Peyer's patch (tissue), 4 donors: Measurements from ENCODE around the gene HAO2. TPM values are rescaled to one million over a fixed set of nuclear protein-coding genes. Genes with fewer than 3 reads are reported as not detected.

ENCODE experiments used
- DNase-seq, 3 donors: peaks; one replicate each; pipeline ENCODE4 v3.0.0-alpha.2; 2017 to 2019
- H3K27ac ChIP-seq, 4 donors: fragments of 200-600 bp; sonication (generic); one replicate each; pipeline ENCODE4 v1.5.1; 2016 to 2019
- H3K27me3 ChIP-seq, 2 donors: fragments of 200-600 bp; sonication (generic); one replicate each; pipeline ENCODE4 v1.5.1; 2019
- H3K36me3 ChIP-seq, 3 donors: fragments of 200-600 bp; sonication (generic); one replicate each; pipeline ENCODE4 v1.5.1; 2016 to 2019
- H3K4me1 ChIP-seq, 4 donors: fragments of 200-600 bp; sonication (generic); one replicate each; pipeline ENCODE4 v1.5.1; 2016 to 2019
- H3K4me3 ChIP-seq, 4 donors: fragments of 200-600 bp; sonication (generic); 1 replicate in 3 of 4; 2 replicates in 1 of 4; pipeline ENCODE4 v1.5.1; 2016 to 2019; ENCODE audit warnings: mild to moderate bottlenecking in 1 of 4
- H3K9me3 ChIP-seq, 4 donors: fragments of 200-600 bp; sonication (generic); one replicate each; pipeline ENCODE4 v1.5.1; 2016 to 2019; ENCODE audit warnings: mild to moderate bottlenecking in 1 of 4
- POLR2A ChIP-seq, 2 donors: fragments of 450-650 bp; IDR thresholded peaks; one replicate each; pipeline ENCODE4 v1.5.1; 2017; ENCODE audit warnings: antibody characterized with exemption in 2 of 2, mild to moderate bottlenecking in 2 of 2, moderate library complexity in 2 of 2
- total RNA-seq, 4 donors: library from RNA; depleted of rRNA; stranded (reverse); fragments of >200 nt; gene quantifications; one replicate each; pipeline ENCODE4 v1.1.0, GENCODE V29; 2016
- TF ChIP-seq, protein P1 (sequence below), 6 experiments: fragments of 450-650 bp in 4 of 6; fragments of 200-600 bp in 2 of 6; sonication (generic) in 1 of 6; IDR thresholded peaks; one replicate each; pipeline ENCODE4 v1.5.1; 2017 to 2019; ENCODE audit warnings: antibody characterized with exemption in 6 of 6, mild to moderate bottlenecking in 3 of 6, moderate library complexity in 1 of 6

Gene HAO2
- total RNA-seq, 4 donors from 2014 or later, result 0.76 TPM; not detected in 3

DNA sequence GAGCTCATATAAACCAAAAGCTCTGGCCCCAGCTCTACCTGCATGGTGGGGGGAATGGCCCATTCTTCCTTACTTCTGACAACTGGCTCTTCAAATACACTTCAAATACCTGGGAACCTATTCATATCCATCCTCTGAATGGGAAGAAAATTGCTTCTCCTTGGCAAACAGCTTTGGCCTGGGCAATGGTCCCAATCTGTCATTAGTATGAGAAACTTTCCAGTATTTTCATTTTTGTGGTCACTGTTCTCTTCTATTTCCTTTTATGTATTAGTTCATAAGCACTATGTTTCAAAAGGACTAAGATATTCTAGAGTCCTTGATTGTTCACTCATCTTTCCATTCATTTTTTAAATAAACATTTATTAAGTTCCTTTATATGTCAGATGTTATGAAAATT lies 41.1 kb downstream of the HAO2 start:
- no peaks in the 10 kb centered on the region for H3K27me3 ChIP-seq
- DNase-seq, result no peak
- H3K4me1 ChIP-seq, result no peaks in the 10 kb centered on the region
- no peaks in the 10 kb centered on the region for H3K36me3 ChIP-seq
- peaks cover 0 to 6% (median 0%) of the 10 kb centered on the region in 4 donors for H3K9me3 ChIP-seq
- H3K27ac ChIP-seq, result no peak overlapping the region
- H3K4me3 ChIP-seq, result no peak overlapping the region
- TF ChIP-seq POLR2A (IDR thresholded peaks at IDR 0.05), result no peak

DNA sequence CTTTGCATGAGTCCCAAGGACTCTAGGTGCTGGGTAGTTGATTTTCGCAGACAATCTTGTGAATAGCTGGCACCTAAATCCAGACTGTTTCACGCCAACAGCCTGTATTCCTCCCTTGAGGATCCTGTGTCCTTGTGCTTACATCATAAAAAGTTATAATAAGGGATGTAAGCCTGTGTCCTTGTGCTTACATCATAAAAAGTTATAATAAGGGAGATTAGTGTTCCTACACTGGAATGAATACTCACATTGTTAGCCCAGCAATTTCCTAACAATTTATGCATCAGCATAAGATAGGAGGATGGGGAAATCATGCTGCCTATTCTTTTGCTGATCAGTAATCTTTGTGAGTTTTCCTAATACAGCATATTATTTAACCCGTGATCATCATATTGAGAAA lies 42.4 kb downstream of the HAO2 start:
- DNase-seq, result no peak
- peaks cover 0 to 6% (median 0%) of the 10 kb centered on the region in 4 donors for H3K9me3 ChIP-seq
- no peaks in the 10 kb centered on the region for H3K27me3 ChIP-seq
- no peaks in the 10 kb centered on the region for H3K4me1 ChIP-seq
- H3K4me3 ChIP-seq, result no peak overlapping the region
- H3K27ac ChIP-seq, result no peak overlapping the region
- TF ChIP-seq, protein P1, sequence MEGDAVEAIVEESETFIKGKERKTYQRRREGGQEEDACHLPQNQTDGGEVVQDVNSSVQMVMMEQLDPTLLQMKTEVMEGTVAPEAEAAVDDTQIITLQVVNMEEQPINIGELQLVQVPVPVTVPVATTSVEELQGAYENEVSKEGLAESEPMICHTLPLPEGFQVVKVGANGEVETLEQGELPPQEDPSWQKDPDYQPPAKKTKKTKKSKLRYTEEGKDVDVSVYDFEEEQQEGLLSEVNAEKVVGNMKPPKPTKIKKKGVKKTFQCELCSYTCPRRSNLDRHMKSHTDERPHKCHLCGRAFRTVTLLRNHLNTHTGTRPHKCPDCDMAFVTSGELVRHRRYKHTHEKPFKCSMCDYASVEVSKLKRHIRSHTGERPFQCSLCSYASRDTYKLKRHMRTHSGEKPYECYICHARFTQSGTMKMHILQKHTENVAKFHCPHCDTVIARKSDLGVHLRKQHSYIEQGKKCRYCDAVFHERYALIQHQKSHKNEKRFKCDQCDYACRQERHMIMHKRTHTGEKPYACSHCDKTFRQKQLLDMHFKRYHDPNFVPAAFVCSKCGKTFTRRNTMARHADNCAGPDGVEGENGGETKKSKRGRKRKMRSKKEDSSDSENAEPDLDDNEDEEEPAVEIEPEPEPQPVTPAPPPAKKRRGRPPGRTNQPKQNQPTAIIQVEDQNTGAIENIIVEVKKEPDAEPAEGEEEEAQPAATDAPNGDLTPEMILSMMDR (IDR thresholded peaks at IDR 0.05), result no peak
- TF ChIP-seq POLR2A (IDR thresholded peaks at IDR 0.05), result no peak
- no peaks in the 10 kb centered on the region for H3K36me3 ChIP-seq

DNA sequence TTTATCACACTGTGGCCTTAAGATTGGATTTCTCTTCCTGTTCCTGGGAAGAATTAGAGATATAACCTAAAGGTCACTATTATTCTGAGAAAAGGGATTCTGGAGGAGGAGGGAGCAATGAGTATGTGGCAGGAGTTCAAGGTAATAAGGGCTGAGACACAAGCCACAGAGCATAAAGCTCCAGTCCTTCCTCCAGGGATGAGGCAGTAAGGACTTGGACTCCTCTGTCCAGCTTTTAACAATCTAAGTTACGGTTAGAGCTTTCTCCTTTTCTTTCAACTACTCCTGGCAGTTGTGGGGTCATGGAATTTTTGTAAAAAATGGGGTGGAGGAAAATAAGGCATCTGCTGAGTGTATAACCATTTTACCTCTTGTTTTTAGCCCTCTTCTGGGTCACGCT lies 46.4 kb downstream of the HAO2 start, which contains the start of gene HSD3B2:
Gene HSD3B2, plus strand, starts transcription at position 201 of the 400 bp plus-strand sequence. CDS start 270 bp downstream, outside the sequence.
- Histone ChIP-seq H3K4me1 (no peaks in the 10 kb centered on the region), H3K36me3 (no peaks in the 10 kb centered on the region), H3K27me3 (no peaks in the 10 kb centered on the region), H3K4me3 (no peak within 1 kb of the TSS), H3K27ac (no peak within 1 kb of the TSS), H3K9me3 (no peaks in the 10 kb centered on the region)
- DNase-seq, result no peak
- TF ChIP-seq, protein P1 (IDR thresholded peaks at IDR 0.05), result no peak
- TF ChIP-seq POLR2A (IDR thresholded peaks at IDR 0.05), result no peak

DNA sequence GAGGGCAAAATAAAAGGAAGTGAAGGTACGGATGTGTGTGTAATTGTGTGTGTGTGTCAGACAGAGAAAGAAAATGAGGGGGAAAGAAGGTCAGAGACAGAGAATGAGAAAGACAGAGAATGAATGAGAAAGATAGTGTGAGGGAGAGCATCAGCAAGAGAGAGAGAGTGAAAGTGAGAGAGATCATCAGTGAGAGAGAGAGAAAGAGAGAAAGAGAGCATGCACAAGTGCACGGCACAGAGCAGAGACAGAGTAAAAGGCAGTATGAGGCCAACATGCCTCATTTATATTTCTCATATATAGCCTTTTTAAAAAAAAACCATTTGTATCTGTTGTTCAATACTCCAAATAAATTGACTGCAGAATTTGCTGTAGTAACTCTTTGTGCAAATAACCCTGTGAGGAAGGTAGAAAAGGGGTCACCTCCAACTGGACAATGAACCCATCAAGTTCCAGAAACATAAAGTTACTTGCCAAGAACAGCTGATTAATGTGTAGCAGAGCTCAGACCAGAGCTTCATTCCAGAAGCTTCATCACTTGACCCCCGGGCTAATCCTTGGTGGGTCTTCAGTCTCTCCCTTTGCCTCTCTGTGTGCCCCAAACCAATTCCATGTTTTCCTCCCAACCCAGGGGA lies 47.5 kb downstream of the HAO2 start:
- no peak for TF ChIP-seq POLR2A (IDR thresholded peaks at IDR 0.05)
- TF ChIP-seq, protein P1 (IDR thresholded peaks at IDR 0.05), result no peak
- Histone ChIP-seq H3K36me3 (no peaks in the 10 kb centered on the region), H3K4me3 (no peak overlapping the region), H3K27me3 (no peaks in the 10 kb centered on the region), H3K4me1 (no peaks in the 10 kb centered on the region), H3K27ac (no peak overlapping the region), H3K9me3 (no peaks in the 10 kb centered on the region)
- no peak for DNase-seq

DNA sequence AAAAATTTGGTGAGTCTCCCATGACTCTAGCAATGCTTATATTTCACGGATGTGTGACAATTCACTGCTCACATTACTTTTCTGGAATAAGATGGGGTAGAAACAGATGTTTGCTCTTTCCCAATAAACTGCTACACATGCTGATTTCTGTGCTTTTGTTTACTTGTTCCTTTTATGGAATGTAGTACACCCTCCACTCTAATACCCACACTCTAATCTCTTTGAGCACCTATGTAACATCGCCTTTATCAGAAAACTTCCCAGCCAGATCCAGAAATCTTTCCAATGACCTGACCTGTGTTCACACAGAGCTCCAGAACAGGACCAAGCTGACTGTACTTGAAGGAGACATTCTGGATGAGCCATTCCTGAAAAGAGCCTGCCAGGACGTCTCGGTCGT lies 50.5 kb downstream of the HAO2 start:
- Histone ChIP-seq H3K27ac (no peak overlapping the region), H3K4me3 (no peak overlapping the region), H3K4me1 (no peaks in the 10 kb centered on the region), H3K27me3 (no peaks in the 10 kb centered on the region), H3K36me3 (no peaks in the 10 kb centered on the region), H3K9me3 (no peaks in the 10 kb centered on the region)
- no peak for TF ChIP-seq POLR2A (IDR thresholded peaks at IDR 0.05)
- TF ChIP-seq, protein P1 (IDR thresholded peaks at IDR 0.05), result no peak
- no peak for DNase-seq

DNA sequence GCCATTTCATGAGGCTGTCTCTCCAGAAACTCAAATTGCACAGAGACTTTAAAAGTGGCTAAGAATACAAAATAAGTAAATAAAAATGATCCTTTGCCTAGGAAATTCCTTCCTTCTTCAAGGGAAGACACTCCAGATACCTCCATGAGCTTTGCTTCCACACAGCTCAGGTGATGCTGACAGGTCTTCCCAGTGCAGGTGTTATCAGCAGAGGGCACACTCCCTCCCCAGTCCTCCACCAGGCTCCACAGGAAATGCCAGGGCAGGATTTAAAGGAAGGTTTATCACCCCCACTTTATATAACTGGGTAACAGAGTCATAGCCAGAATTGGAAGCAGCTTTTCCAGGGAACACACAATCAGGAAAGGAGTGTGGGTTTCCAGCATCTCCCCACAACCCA lies 52.1 kb downstream of the HAO2 start:
- no peak for DNase-seq
- TF ChIP-seq, protein P1 (IDR thresholded peaks at IDR 0.05), result no peak
- no peak for TF ChIP-seq POLR2A (IDR thresholded peaks at IDR 0.05)
- H3K36me3 ChIP-seq, result no peaks in the 10 kb centered on the region
- no peaks in the 10 kb centered on the region for H3K27me3 ChIP-seq
- H3K4me1 ChIP-seq, result no peaks in the 10 kb centered on the region
- H3K4me3 ChIP-seq, result no peak overlapping the region
- no peaks in the 10 kb centered on the region for H3K9me3 ChIP-seq
- H3K27ac ChIP-seq, result no peak overlapping the region
